IMR-90 (cell line): Measurements from ENCODE around the gene DNAJC30. TPM values are rescaled to one million over a fixed set of nuclear protein-coding genes. Genes with fewer than 3 reads are reported as not detected.

Source experiments
- ATAC-seq: fragments of 200-7000 bp; cut with Tn5 transposase; 2 replicates; pipeline ENCODE4 v1.9.1; 2020; ENCODE audit warnings: low read depth, mild to moderate bottlenecking, moderate library complexity
- BruUV-seq: library from RNA; stranded (reverse); fragments of 400-500 nt; replicated peaks from 2 replicates; lab custom pipeline; 2021; lab: Mats Ljungman, UMichigan
- CTCF ChIA-PET: fragments of 300-600 bp; formaldehyde crosslinking; extraction: SDS; loops from one replicate; lab custom pipeline; 2021; ENCODE audit warnings: antibody characterized with exemption; lab: Yijun Ruan, JAX
- POLR2A ChIA-PET: fragments of 300-600 bp; sonication (Branson Sonifier 250); formaldehyde crosslinking; loops from one replicate; lab custom pipeline; 2022; ENCODE audit warnings: antibody characterized with exemption; ENCODE audit not compliant: unreplicated experiment; lab: Charles Lee
- DNase-seq: peaks from one replicate; pipeline ENCODE4 v3.0.0; 2013
- H2AFZ ChIP-seq: replicated peaks from 2 replicates; pipeline ENCODE3; 2013; ENCODE audit warnings: low read length, mild to moderate bottlenecking; ENCODE audit not compliant: poor library complexity
- H2AK5ac ChIP-seq: 2 replicates; pipeline ENCODE4 v1.6.1; 2013; ENCODE audit warnings: low read depth, low read length, inconsistent platforms
- H2AK9ac ChIP-seq: replicated peaks from 2 replicates; pipeline ENCODE3; 2013; ENCODE audit warnings: mild to moderate bottlenecking, low read depth, low read length, moderate library complexity; ENCODE audit not compliant: poor library complexity
- H2BK120ac ChIP-seq: 2 replicates; pipeline ENCODE4 v1.6.1; 2013; ENCODE audit warnings: low read depth, low read length, inconsistent platforms
- H2BK15ac ChIP-seq: 3 replicates; pipeline ENCODE4 v1.6.1; 2013; ENCODE audit warnings: low read depth, low read length, inconsistent platforms
- H2BK20ac ChIP-seq: 2 replicates; pipeline ENCODE4 v1.6.1; 2013; ENCODE audit warnings: low read depth, mild to moderate bottlenecking, inconsistent platforms, low read length, moderate library complexity
- H2BK5ac ChIP-seq: 2 replicates; pipeline ENCODE4 v1.6.1; 2013; ENCODE audit warnings: mild to moderate bottlenecking, low read depth, low read length, inconsistent platforms; ENCODE audit not compliant: poor library complexity, severe bottlenecking
- H3K14ac ChIP-seq: replicated peaks from 2 replicates; pipeline ENCODE4 v1.6.1; 2013; ENCODE audit warnings: low read depth, low read length, inconsistent platforms
- H3K18ac ChIP-seq: 2 replicates; pipeline ENCODE4 v1.6.1; 2013; ENCODE audit warnings: low read depth, low read length, control low read depth
- H3K23ac ChIP-seq: 2 replicates; pipeline ENCODE4 v1.6.1; 2013; ENCODE audit warnings: low read depth, low read length, inconsistent platforms
- H3K27ac ChIP-seq: 2 replicates; pipeline ENCODE4 v1.5.1; 2013; ENCODE audit warnings: mild to moderate bottlenecking, control low read depth, low read length; ENCODE audit not compliant: insufficient read depth
- H3K27me3 ChIP-seq: 2 replicates; pipeline ENCODE4 v1.6.1; 2013; ENCODE audit warnings: low read length; ENCODE audit not compliant: control insufficient read depth, insufficient read depth
- H3K36me3 ChIP-seq: 2 replicates; pipeline ENCODE4 v1.6.1; 2013; ENCODE audit warnings: low read length, mixed read lengths; ENCODE audit not compliant: control insufficient read depth, insufficient read depth
- H3K4ac ChIP-seq: 2 replicates; pipeline ENCODE4 v1.6.1; 2013; ENCODE audit warnings: low read depth, low read length, inconsistent platforms
- H3K4me1 ChIP-seq: 2 replicates; pipeline ENCODE4 v1.6.1; 2013; ENCODE audit warnings: low read length, mixed read lengths; ENCODE audit not compliant: control insufficient read depth, insufficient read depth
- H3K4me2 ChIP-seq: 2 replicates; pipeline ENCODE4 v1.6.1; 2013; ENCODE audit warnings: low read depth, mild to moderate bottlenecking, control low read depth, low read length, moderate library complexity
- H3K4me3 ChIP-seq: 2 replicates; pipeline ENCODE4 v1.5.1; 2013; ENCODE audit warnings: low read depth, mild to moderate bottlenecking, control low read depth, low read length, moderate library complexity; ENCODE audit not compliant: insufficient read depth
- H3K56ac ChIP-seq: 2 replicates; pipeline ENCODE4 v1.6.1; 2013; ENCODE audit warnings: low read length, inconsistent platforms; ENCODE audit not compliant: insufficient read depth; ENCODE audit errors: extremely low read depth
- H3K79me1 ChIP-seq, 2 experiments: 2 replicates each; pipeline ENCODE4 v1.6.1; 2013; ENCODE audit warnings: low read length in 2 of 2, inconsistent platforms in 1 of 2, low read depth in 1 of 2
- H3K9ac ChIP-seq: 2 replicates; pipeline ENCODE4 v1.6.1; 2013; ENCODE audit warnings: low read depth, low read length, control low read depth
- H3K9me1 ChIP-seq: 2 replicates; pipeline ENCODE4 v1.6.1; 2013; ENCODE audit warnings: low read length, inconsistent platforms; ENCODE audit not compliant: insufficient read depth
- H3K9me3 ChIP-seq: 2 replicates; pipeline ENCODE4 v1.6.1; 2013; ENCODE audit warnings: low read length; ENCODE audit not compliant: control insufficient read depth, insufficient read depth
- H4K20me1 ChIP-seq: 2 replicates; pipeline ENCODE4 v1.6.1; 2013; ENCODE audit warnings: low read length, inconsistent platforms; ENCODE audit not compliant: insufficient read depth
- H4K5ac ChIP-seq: 2 replicates; pipeline ENCODE4 v1.6.1; 2013; ENCODE audit warnings: mild to moderate bottlenecking, low read depth, low read length, control low read depth
- H4K8ac ChIP-seq, 2 experiments: 2 replicates each; pipeline ENCODE4 v1.6.1; 2013; ENCODE audit warnings: low read depth in 2 of 2, low read length in 2 of 2, control low read depth in 1 of 2, inconsistent platforms in 1 of 2
- H4K91ac ChIP-seq: 2 replicates; pipeline ENCODE4 v1.6.1; 2013; ENCODE audit warnings: low read depth, low read length, inconsistent platforms; ENCODE audit not compliant: insufficient read depth
- BHLHE40 ChIP-seq: fragments of 150-350 bp; IDR thresholded peaks from 2 replicates; pipeline ENCODE4 v1.6.1; 2016; ENCODE audit warnings: mild to moderate bottlenecking, low read depth, low read length
- CEBPB ChIP-seq: IDR thresholded peaks from 2 replicates; pipeline ENCODE4 v1.6.1; 2012; ENCODE audit warnings: low read depth, low read length, improper control_type of control experiment
- CHD1 ChIP-seq: IDR thresholded peaks from 2 replicates; pipeline ENCODE4 v1.6.1; 2012; ENCODE audit warnings: low read depth, low read length, improper control_type of control experiment
- FOS ChIP-seq: fragments of 150-350 bp; IDR thresholded peaks from 2 replicates; pipeline ENCODE4 v1.6.1; 2016; ENCODE audit warnings: low read depth, low read length
- MAFK ChIP-seq: IDR thresholded peaks from 2 replicates; pipeline ENCODE4 v1.6.1; 2012; ENCODE audit warnings: low read depth, low read length, improper control_type of control experiment
- MAZ ChIP-seq: IDR thresholded peaks from 2 replicates; pipeline ENCODE4 v1.6.1; 2012; ENCODE audit warnings: low read depth, mild to moderate bottlenecking, low read length, improper control_type of control experiment, moderate library complexity, borderline replicate concordance
- MXI1 ChIP-seq: IDR thresholded peaks from 2 replicates; pipeline ENCODE4 v1.6.1; 2012; ENCODE audit warnings: low read depth, mild to moderate bottlenecking, low read length, moderate library complexity, borderline replicate concordance
- NFE2L2 ChIP-seq: fragments of 150-350 bp; IDR thresholded peaks from 2 replicates; pipeline ENCODE4 v1.6.1; 2016; ENCODE audit warnings: low read depth, mild to moderate bottlenecking, low read length
- POLR2A ChIP-seq: IDR thresholded peaks from 2 replicates; pipeline ENCODE4 v1.6.1; 2012; ENCODE audit warnings: mild to moderate bottlenecking, low read depth, low read length
- RAD21 ChIP-seq: IDR thresholded peaks from 2 replicates; pipeline ENCODE4 v1.6.1; 2012; ENCODE audit warnings: low read length, improper control_type of control experiment
- RCOR1 ChIP-seq: IDR thresholded peaks from 2 replicates; pipeline ENCODE4 v1.6.1; 2012; ENCODE audit warnings: mild to moderate bottlenecking, low read length, improper control_type of control experiment; ENCODE audit not compliant: insufficient replicate concordance
- RFX5 ChIP-seq: IDR thresholded peaks from 2 replicates; pipeline ENCODE4 v1.8.0; 2012; ENCODE audit warnings: low read depth, mild to moderate bottlenecking, low read length, moderate library complexity
- SMC3 ChIP-seq: fragments of 150-350 bp; IDR thresholded peaks from 2 replicates; pipeline ENCODE4 v1.6.1; 2016; ENCODE audit warnings: low read depth, mild to moderate bottlenecking, antibody characterized with exemption, low read length, moderate library complexity
- WGBS, 2 experiments: methylation state at CpG; one replicate each; pipeline versions ENCODE4 v1.1.5 to v1.1.7; 2013; ENCODE audit warnings: missing lambda C conversion rate in 2 of 2; ENCODE audit not compliant: insufficient read length in 1 of 2; ENCODE audit errors: extremely low coverage in 2 of 2; 5-methylcytosine and 5-hydroxymethylcytosine counted together
- dilution Hi-C: fragments of 300-500 bp; cut with HindIII; formaldehyde crosslinking; loops from one replicate; pipeline ENCODE4 v1.14.3; 2018; ENCODE audit warnings: low sequenced_read_pairs; ENCODE audit not compliant: unreplicated experiment
- in situ Hi-C: fragments of 300-500 bp; cut with MboI; formaldehyde crosslinking; loops from 3 replicates; pipeline ENCODE4 v1.14.3; 2019; ENCODE audit warnings: low sequenced_read_pairs, inconsistent platforms, mixed read lengths
- intact Hi-C: fragments of 100-400 bp; cut with micrococcal nuclease; formaldehyde crosslinking; loops from 2 replicates; pipeline ENCODE4 v1.10.0; 2022
- polyA plus RNA-seq, 3 experiments: library from polyadenylated mRNA; depleted of rRNA; stranded (reverse); fragments of >200 nt; gene quantifications; 2 replicates each; pipeline ENCODE4 v1.2.3, GENCODE V29; 2012; ENCODE audit warnings: low replicate concordance in 1 of 3
- total RNA-seq: library from RNA; depleted of rRNA; stranded (reverse); fragments of >200 nt; gene quantifications from 2 replicates; pipeline ENCODE4 v1.2.3, GENCODE V29; 2012
- TF ChIP-seq, protein P1 (sequence below): fragments of 150-350 bp; IDR thresholded peaks from 2 replicates; pipeline ENCODE4 v1.6.1; 2017; ENCODE audit warnings: mild to moderate bottlenecking, antibody characterized with exemption, low read length, low read depth
- TF ChIP-seq, protein P2 (sequence below): fragments of 150-350 bp; IDR thresholded peaks from 2 replicates; pipeline ENCODE4 v1.6.1; 2016; ENCODE audit warnings: low read depth, mild to moderate bottlenecking, low read length, moderate library complexity, borderline replicate concordance
- TF ChIP-seq, protein P3 (sequence below): conservative IDR thresholded peaks from 2 replicates; pipeline ENCODE4 v1.5.1; 2012; ENCODE audit warnings: mild to moderate bottlenecking, low read depth, low read length, improper control_type of control experiment

The DNAJC30 gene
- total and polyA plus RNA-seq, 2 of the 4 experiments (the other 2 are of a cell fraction) = 1.6 to 9.0 TPM

DNA sequence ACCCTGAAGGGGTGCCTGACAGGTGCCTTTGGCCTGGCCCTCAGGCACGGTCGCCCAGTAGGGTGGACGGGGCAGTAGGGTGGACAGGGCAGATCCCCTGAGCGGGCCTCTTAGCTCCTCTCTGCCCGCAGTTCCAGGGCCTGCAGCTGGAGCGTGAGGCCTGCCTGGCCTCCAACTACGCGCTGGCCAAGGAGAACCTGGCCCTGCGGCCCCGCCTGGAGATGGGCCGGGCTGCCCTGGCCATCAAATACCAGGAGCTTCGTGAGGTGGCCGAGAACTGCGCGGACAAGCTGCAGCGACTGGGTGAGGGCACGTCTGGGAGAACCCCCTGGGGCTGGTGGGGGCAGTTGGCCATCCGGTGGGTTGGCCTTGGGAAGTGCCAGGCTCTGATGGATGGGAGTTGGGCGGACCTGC lies 14.0 kb downstream of the DNAJC30 start:
- peak overlapping the region; percentile 46 for H2AFZ ChIP-seq
- no peak overlapping the region for H3K4me3 ChIP-seq
- H3K4me1 ChIP-seq = no peaks in the 10 kb centered on the region; the same call in 1 of the 2 replicates
- H3K56ac ChIP-seq = no peak overlapping the region
- peaks cover 2% of the 10 kb centered on the region; the same call in 1 of the 2 replicates for H3K27me3 ChIP-seq
- peaks cover 0 to 9% of the 10 kb centered on the region in 2 experiments; a peak in 1 of 4 replicates for H3K79me1 ChIP-seq
- H3K4ac ChIP-seq = no peak overlapping the region
- no peak overlapping the region for H3K18ac ChIP-seq
- 0 out of 2 replicates have a peak, but pooled peaks cover 2% of the 10 kb centered on the region for H3K9me1 ChIP-seq
- H2BK120ac ChIP-seq = no peak overlapping the region
- H2BK5ac ChIP-seq = no peak overlapping the region
- H3K14ac ChIP-seq = no peak overlapping the region
- no peaks in the 10 kb centered on the region for H3K9me3 ChIP-seq
- H4K8ac ChIP-seq = no peak overlapping the region
- no peak overlapping the region for H2AK5ac ChIP-seq
- WGBS, 2 experiments = 82% methylated on average over 7 of the region's 19 CpGs; no CpG with 5 or more reads in 1 of the 2 experiments
- POLR2A ChIA-PET = interaction anchor here (0.6 kb wide), 1 partner anchor 11 kb away, joined by 13 read pairs; no protein-coding TSS in a partner anchor
- H3K23ac ChIP-seq = no peak overlapping the region
- TF ChIP-seq, protein P1, sequence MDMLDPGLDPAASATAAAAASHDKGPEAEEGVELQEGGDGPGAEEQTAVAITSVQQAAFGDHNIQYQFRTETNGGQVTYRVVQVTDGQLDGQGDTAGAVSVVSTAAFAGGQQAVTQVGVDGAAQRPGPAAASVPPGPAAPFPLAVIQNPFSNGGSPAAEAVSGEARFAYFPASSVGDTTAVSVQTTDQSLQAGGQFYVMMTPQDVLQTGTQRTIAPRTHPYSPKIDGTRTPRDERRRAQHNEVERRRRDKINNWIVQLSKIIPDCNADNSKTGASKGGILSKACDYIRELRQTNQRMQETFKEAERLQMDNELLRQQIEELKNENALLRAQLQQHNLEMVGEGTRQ = no peak
- TF ChIP-seq RAD21 (no peak), SMC3 (no peak), NFE2L2 (no peak), BHLHE40 (no peak), RFX5 (no peak), CEBPB (no peak), CHD1 (no peak), MXI1 (no peak), MAFK (no peak), RCOR1 (no peak), FOS (no peak), MAZ (no peak), POLR2A (no peak)
- TF ChIP-seq, protein P2, sequence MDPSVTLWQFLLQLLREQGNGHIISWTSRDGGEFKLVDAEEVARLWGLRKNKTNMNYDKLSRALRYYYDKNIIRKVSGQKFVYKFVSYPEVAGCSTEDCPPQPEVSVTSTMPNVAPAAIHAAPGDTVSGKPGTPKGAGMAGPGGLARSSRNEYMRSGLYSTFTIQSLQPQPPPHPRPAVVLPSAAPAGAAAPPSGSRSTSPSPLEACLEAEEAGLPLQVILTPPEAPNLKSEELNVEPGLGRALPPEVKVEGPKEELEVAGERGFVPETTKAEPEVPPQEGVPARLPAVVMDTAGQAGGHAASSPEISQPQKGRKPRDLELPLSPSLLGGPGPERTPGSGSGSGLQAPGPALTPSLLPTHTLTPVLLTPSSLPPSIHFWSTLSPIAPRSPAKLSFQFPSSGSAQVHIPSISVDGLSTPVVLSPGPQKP = no peak
- TF ChIP-seq, protein P3, sequence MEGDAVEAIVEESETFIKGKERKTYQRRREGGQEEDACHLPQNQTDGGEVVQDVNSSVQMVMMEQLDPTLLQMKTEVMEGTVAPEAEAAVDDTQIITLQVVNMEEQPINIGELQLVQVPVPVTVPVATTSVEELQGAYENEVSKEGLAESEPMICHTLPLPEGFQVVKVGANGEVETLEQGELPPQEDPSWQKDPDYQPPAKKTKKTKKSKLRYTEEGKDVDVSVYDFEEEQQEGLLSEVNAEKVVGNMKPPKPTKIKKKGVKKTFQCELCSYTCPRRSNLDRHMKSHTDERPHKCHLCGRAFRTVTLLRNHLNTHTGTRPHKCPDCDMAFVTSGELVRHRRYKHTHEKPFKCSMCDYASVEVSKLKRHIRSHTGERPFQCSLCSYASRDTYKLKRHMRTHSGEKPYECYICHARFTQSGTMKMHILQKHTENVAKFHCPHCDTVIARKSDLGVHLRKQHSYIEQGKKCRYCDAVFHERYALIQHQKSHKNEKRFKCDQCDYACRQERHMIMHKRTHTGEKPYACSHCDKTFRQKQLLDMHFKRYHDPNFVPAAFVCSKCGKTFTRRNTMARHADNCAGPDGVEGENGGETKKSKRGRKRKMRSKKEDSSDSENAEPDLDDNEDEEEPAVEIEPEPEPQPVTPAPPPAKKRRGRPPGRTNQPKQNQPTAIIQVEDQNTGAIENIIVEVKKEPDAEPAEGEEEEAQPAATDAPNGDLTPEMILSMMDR = no peak
- peak overlapping the region; percentile 82; the same call in 1 of the 2 replicates for H3K4me2 ChIP-seq
- H3K27ac ChIP-seq = no peak overlapping the region
- H4K91ac ChIP-seq = no peak overlapping the region
- DNase-seq (no peak), ATAC-seq (no peak)
- 0 out of 2 replicates have a peak, but pooled peaks cover 4% of the 10 kb centered on the region for H4K20me1 ChIP-seq
- BruUV-seq = no TSS peak
- intact Hi-C loops (loop anchor here (5.0 kb wide), 3 partner anchors 42 to 147 kb away; partner anchors contain the start of genes BAZ1B and STX1A), dilution Hi-C loops (no loop called here), in situ Hi-C loops (no loop called here)
- no peak overlapping the region for H4K5ac ChIP-seq
- no peak overlapping the region for H2BK15ac ChIP-seq
- CTCF ChIA-PET = no interaction called here
- H3K36me3 ChIP-seq = peaks cover 8% of the 10 kb centered on the region; the same call in 1 of the 2 replicates
- H2BK20ac ChIP-seq = no peak overlapping the region
- no peak overlapping the region for H3K9ac ChIP-seq
- no peak overlapping the region for H2AK9ac ChIP-seq
